ENCODE results near the gene RPL41.
A peak's percentile ranks its signal among the peaks of the same experiment; 100 is the strongest.

Gene RPL41

DNA sequence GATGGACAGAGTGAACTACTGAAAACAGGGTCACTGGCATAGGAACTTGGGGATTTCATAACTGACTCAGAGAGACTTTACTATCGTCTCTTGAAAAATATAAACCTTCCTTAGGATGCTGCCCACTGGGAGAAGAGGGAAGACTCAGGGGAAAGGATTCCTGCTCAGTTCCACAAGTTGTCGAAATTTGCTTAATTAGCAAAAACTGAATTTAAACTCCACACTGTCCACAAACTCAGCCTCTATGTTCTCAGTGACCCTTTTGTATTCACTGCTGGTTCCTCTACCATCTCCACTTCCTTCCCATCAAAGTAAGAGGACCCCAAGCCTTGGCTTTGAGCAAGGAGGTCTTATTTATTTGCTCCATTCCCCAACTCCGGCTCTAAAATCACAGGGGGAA is 28.8 kb downstream of the RPL41 start:
- DNase-seq (ENCODE audit: low spot score) = no peak
- in situ Hi-C loops (cut with MboI; ENCODE audit: low pct_unique_long_range_greater_than_20kb, low sequenced_read_pairs, unreplicated experiment) = no loop called here
- TF ChIP-seq, protein P1, sequence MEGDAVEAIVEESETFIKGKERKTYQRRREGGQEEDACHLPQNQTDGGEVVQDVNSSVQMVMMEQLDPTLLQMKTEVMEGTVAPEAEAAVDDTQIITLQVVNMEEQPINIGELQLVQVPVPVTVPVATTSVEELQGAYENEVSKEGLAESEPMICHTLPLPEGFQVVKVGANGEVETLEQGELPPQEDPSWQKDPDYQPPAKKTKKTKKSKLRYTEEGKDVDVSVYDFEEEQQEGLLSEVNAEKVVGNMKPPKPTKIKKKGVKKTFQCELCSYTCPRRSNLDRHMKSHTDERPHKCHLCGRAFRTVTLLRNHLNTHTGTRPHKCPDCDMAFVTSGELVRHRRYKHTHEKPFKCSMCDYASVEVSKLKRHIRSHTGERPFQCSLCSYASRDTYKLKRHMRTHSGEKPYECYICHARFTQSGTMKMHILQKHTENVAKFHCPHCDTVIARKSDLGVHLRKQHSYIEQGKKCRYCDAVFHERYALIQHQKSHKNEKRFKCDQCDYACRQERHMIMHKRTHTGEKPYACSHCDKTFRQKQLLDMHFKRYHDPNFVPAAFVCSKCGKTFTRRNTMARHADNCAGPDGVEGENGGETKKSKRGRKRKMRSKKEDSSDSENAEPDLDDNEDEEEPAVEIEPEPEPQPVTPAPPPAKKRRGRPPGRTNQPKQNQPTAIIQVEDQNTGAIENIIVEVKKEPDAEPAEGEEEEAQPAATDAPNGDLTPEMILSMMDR (IDR thresholded peaks at IDR 0.05; ENCODE audit: extremely low read depth, insufficient read depth, missing control alignments) = no peak

DNA sequence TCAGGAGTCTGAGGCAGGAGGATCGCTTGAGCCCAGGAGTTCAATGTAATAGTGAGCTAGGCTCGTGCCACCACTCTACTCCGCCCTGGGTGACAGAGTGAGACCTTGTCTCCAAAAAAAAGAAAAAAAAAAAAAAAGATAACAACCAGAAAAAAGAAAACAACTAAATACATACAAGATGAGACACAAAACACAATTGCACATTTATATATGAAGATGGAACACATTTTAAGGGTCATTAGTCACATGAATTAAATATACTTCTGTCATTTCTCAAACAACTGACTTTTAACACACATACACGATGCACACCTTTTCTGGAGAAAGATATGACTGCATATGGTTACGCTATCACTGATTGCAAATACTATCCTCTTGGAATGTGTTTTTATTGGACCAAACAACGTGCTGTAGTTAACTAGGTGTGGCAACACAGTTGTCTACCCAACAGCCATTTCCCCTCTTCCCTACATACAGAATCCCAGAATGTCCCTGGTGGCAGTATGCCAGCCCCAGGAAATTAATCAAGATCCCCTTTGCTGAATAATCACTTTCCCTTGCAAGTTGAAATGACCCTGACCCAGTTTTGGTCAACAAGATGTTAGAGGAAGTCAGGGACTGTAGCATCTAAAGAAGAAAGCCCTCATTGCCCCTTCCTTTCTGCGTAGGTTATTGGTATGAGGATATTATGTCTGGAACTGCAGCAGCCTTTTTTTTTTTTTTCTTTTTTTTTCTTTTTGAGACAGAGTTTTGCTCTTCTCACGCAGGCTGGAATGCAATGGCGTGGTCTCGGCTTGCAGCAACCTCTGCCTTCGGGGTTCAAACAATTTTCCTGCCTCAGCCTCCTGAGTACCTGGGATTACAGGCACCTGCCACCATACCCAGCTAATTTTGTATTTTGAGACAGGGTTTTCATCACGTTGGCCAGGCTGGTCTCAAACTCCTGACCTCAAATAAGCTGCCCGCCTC is 30.3 kb downstream of the RPL41 start:
- in situ Hi-C loops (cut with MboI; ENCODE audit: low pct_unique_long_range_greater_than_20kb, low sequenced_read_pairs, unreplicated experiment) = no loop called here
- TF ChIP-seq, protein P1 (IDR thresholded peaks at IDR 0.05; ENCODE audit: extremely low read depth, insufficient read depth, missing control alignments) = no peak
- DNase-seq (ENCODE audit: low spot score) = no peak

DNA sequence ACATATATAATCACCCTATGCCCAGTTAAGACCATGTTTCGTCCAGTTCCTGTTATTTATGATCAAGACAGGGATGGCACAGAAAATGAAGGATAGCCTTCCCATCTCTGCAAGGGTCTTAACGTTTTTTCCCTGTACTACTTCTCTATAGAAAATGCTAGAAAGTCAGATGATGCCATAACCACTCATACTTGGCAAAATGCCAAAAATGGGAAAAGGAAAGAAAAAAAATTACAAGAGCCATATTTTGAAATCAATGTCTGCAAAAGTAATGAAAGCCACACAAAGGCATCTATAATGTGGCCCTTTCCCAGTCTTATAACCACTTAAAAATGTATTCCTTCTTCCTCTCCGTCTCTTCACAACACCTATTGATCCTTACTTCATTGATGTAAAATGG is 34.1 kb downstream of the RPL41 start:
- DNase-seq (ENCODE audit: low spot score) = no peak
- TF ChIP-seq, protein P1 (IDR thresholded peaks at IDR 0.05; ENCODE audit: extremely low read depth, insufficient read depth, missing control alignments) = no peak
- in situ Hi-C loops (cut with MboI; ENCODE audit: low pct_unique_long_range_greater_than_20kb, low sequenced_read_pairs, unreplicated experiment) = no loop called here

DNA sequence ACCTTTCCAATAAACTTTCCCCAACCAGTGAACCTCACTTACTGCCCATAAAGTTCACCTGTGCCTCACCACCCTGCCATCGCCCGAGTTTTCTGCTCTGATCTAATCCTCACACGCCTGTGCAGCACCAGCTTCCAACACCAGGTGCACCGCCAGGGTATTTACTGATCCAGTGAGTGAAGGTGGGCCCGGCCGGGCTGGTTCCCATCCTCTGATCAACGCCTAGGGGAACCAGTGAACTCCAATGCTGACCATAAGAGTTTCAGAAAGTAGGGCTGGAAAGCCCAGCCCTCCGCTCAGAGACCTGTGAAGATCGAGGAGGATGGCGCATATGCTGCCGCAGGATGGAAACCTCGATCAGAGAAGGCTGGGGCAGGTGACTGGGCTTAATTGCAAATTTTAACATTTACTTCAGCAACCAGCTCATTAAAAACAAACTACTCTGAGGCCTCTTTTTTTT is 35.3 kb downstream of the RPL41 start:
- TF ChIP-seq, protein P1 (IDR thresholded peaks at IDR 0.05; ENCODE audit: extremely low read depth, insufficient read depth, missing control alignments) = peak; percentile 20
- DNase-seq (ENCODE audit: low spot score) = peak; percentile 65
- in situ Hi-C loops (cut with MboI; ENCODE audit: low pct_unique_long_range_greater_than_20kb, low sequenced_read_pairs, unreplicated experiment) = no loop called here

DNA sequence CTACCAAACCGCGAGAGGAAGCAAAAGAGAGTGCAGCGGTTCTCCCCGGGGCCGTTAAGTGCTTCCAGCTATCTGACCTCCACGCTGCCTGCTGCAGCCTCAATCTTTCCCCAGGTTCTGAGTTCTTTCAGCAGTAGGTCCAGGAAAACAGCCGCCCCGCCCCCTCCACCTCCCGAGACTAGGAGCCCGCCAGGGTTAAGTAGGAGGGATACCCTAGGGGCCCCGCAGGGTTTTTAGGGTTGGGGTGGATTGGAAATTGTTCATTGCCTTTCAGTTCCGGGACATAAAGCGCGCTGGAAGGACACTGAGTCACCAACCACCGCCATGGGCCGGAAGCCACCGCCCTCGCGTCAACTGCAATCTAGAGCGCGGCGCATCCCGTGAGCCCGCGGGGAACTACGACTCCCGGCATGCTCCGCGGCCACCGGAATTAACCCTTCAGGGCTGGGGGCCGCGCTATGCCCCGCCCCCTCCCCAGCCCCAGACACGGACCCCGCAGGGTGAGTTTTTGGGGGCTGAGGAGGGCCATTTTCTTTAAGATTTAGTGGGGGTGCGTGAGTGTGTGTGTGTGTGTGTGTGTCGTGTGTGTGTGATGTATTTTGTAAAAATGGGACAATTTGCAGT is 35.8 kb downstream of the RPL41 start, which contains the start of gene MYL6B:
Gene MYL6B, plus strand, starts transcription at position 456 of the 624 bp plus-strand sequence. CDS start 1,332 bp downstream, outside the sequence.
- peak; percentile 91 for DNase-seq (ENCODE audit: low spot score)
- TF ChIP-seq, protein P1 (IDR thresholded peaks at IDR 0.05; ENCODE audit: extremely low read depth, insufficient read depth, missing control alignments) = no peak
- in situ Hi-C loops (cut with MboI; ENCODE audit: low pct_unique_long_range_greater_than_20kb, low sequenced_read_pairs, unreplicated experiment) = no loop called here

DNA sequence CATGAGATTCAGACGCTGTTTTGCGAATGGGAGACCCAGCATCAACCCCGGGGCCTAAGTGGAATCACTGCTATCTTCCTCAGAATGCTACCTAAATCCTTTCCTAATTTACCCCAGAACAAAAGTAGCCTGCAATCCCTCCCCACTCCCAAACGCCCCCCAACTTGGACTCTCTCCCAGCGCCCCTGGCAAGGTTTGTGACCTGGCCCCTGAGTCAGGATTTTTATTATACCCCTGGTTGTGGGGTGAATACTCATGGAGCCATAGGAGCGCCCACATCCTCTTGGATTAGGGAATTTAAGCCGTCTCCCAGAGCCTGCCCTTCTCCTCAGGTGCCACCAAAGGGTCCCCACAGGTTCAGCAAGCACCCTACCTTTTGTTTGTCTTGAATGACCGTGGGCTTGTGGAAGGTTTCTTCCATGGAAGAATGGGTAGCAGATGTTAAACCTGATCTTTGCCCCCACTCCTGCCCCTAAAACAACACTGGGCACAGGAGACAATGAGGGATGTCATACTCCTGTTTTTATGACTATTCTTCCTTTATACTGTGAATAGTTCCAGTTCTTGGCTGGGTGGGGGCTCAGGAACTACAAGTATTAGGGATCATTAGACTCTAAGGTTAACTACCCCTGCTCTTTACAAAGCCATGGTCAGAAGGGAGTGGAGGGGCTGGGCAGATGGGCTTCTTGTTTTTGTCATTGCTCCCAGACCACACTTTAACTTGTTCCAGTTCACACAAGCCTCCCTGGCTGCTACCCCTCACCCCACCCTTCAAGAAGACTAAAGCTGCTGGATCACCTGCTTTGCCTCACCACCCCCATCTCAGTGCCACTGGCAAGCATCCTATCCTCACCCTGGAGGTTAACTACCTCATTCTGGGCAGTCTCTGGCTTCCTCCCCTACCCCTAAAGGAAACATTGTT is 36.6 kb downstream of the RPL41 start:
- TF ChIP-seq, protein P1 (IDR thresholded peaks at IDR 0.05; ENCODE audit: extremely low read depth, insufficient read depth, missing control alignments) = no peak
- in situ Hi-C loops (cut with MboI; ENCODE audit: low pct_unique_long_range_greater_than_20kb, low sequenced_read_pairs, unreplicated experiment) = no loop called here
- DNase-seq (ENCODE audit: low spot score) = no peak
